HPDE6-E6E7 (cell line): ENCODE measurements around the gene C10orf71.

ENCODE experiments used
- DNase-seq: peaks from one replicate; pipeline ENCODE4 v3.0.0; 2011; ENCODE audit warnings: missing footprints; ENCODE audit errors: extremely low spot score

C10orf71 gene

DNA sequence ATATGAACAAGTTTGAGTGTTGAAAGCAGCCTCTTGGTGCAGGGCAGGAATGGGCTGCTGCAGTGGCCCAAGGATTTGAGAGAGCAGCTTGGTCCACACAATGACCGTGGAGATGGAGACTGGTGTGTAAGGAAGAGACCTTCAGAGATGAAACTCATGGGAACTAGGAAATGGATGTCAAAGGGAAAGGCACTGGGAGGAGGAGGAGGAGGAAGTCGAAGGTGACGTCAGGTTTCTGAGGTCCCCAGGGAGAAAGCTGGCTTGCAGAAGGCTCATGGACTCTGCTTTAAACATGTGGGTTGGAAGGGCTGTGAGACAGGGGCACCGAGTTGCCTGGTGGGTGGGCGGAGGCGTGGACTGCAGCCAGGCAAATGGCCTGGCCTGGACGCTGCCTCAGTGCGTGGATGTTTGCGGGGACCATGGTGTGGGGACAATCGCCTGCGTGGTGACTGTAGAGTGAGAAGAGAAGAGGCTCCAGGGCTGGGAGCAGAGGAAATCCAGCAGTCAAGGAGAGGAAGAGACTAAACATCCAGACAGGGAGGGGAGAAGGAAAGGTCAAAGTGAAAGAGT lies 14.6 kb downstream of the C10orf71 start:
- no peak for DNase-seq

DNA sequence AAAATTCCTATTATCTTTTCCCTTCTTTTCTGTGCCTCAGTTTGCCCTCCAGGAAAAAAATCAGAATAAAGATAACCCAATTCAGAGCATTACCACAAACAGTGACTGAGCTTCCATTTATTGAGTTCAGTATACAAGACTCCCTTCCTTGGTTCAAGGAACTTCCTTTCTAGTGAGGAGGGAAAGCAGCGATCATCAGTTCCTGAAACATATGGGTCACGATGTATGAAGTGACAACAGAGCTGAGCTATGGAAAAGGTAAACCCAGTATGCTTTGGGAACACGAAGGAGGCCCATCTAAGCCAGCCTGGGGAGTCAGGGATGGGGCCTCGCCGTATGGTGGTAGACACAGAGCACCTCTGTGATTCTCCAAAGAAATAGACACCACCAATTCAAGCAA lies 15.8 kb downstream of the C10orf71 start:
- DNase-seq, result no peak

GRCh38 chr10:49318028-49318427 lies 19.1 kb downstream of the C10orf71 start:
- DNase-seq, result no peak

GRCh38 chr10:49318755-49319154 lies 19.8 kb downstream of the C10orf71 start:
- DNase-seq, result no peak

- DNase-seq, result no peak
Measured at GRCh38 chr10:49319206-49319605, 20.2 kb downstream of the C10orf71 start.

DNA sequence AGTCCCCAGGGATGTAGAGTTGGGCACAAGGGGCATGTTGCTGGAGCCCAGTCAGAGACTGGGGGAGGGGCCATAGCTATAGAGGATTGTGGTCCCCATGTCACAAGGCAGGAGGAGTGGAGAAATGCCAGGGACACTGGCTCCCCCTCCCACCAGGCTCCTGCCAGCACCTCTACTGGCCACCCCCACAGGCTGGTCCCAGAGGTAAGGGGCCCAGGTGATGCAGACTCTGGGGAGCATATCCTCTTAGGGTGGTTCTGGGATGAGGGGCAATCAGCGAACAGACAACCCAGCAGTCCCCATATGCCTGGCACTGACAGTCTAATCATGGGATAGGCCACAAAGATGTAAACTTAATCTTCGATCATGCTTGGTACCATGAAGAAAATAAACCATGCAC lies 21.2 kb downstream of the C10orf71 start:
- DNase-seq, result no peak

DNA sequence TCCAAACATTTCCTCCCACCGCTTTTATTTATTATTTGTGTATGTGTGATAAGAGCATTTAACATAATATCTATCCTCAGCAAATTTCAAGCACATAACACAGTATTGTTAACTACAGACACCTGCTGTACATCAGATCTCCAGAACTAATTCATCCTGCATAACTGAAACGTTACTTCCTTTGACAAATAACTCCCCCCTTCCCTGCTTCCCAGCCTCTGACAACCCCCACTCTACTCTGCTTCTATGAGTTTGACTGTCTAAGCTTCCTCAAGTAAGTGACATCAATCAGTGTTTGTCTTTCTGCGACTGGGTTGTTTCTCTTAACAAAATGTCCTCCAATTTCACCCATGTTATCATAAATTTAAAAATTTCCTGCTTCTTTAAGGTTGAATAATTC lies 22.1 kb downstream of the C10orf71 start:
- DNase-seq, result no peak

DNA sequence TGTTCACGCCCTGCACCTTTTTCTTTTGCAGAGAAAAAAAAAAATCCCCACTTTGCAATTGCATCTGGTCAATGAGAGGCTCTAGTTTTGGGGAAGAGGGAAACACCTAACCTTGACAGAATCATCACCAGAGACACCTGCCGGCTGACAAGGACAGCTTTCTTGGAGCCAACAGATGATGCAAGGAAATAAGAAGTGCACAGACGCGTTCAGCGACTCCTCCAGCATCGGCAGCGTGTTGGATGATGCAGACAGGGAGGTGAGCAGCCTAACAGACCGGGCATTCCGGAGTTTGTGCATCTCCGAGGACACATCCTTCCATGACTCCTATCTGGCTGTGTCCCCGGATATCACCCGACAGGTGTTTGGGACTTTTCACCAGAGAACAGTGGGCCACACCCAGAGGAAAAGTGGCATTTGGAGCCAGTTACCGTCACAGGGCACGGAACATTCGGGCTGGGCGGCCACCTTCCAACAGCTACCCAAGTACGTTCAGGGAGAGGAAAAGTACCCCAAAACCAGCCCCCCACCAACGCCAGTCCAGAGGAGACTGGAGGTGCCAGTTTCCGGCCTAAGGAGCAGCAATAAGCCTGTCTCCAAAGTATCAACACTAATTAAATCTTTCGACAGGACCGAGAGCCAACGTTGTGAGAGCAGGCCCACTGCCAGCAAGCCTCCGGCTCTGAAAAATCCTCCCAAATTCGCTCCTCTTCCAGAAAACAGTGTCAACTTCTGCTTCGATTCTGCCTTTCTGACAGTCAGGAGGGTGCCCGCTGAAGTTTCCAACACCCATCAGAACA lies 23.6 kb downstream of the C10orf71 start:
- DNase-seq, result no peak

GRCh38 chr10:49323171-49323895 lies 24.4 kb downstream of the C10orf71 start:
- no peak for DNase-seq

- no peak for DNase-seq
Measured at GRCh38 chr10:49323896-49324270, 24.9 kb downstream of the C10orf71 start.

- DNase-seq, result no peak
Measured at GRCh38 chr10:49324711-49325110, 25.7 kb downstream of the C10orf71 start.

GRCh38 chr10:49325131-49325915 lies 26.4 kb downstream of the C10orf71 start:
- no peak for DNase-seq

DNA sequence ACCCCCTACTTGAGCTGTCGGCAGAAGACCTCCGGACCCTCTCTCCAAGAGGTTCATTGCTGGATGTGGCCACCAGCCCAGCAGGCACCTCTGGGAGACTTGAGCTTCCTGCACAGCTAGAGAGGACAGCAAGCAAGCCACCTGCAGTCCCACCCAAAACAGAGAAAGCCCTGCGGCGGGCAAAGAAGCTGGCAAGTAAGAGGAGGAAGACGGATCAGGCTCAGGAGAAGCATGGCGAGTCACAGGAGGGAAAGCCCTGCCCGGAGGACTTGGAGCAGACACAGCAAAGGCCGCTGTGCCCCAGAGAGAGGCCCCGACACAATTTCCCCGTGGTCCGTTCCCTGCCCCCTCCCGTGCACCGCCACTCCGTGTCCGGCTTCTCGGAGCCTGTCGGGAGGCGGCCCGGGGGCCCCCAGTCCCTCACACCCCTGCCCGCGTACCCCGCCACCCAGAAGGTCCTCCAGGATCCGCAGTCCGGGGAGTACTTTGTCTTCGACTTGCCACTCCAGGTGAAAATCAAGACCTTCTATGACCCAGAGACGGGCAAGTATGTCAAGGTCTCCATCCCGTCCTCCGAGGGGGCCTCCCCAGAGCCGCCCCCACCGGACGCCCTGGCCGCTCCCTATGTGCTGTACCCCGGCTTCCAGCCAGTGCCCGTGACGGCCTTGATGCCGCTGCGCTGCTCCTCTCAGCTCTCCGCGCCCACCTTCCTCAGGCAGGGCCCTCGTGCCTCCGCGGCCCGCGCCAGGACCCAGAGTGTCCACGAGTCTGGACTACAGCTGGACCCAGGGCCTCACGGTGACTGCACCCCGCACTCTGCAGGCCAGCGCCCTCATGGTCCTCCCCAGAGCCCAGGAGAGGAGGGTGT lies 27.2 kb downstream of the C10orf71 start:
- no peak for DNase-seq

- no peak for DNase-seq
Measured at GRCh38 chr10:49327036-49327813, 28.3 kb downstream of the C10orf71 start.

DNA sequence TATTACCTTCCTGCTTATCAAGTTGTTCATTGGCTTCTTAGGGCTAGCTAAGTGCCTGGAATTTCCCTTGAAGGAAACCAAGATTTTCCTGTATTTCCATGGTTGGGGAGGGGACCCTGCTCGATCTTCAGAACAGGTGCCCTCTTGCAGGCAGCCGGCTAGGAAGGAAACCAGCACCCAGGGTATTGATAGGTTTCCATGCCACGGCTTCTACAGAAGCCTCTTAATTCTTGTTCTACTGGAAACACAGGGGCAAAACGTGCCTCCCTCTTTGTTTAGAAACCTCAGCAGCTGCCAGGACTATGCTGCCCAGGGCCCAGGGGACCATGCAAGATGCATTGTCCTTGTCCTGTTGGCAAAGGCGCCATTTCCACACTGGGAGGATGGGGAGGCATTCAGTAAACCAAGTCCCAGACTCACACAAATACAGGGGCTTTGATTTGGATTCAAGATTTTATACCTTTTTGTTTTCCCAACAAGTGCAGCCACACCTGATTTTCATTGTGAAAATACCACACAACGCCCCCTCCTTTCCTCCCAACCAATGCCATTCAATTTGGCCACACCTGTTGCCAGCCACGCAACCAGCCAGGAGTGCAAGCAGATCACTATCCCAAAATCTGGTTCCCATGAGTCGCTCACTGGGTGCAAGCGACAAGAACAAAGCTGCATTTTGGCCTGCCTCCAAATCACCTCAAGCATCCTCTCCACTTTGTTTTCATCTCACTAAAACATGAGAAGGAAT lies 29.6 kb downstream of the C10orf71 start:
- DNase-seq, result no peak

- DNase-seq, result no peak
Measured at GRCh38 chr10:49329146-49329505, 30.2 kb downstream of the C10orf71 start.

GRCh38 chr10:49330127-49330665 lies 31.2 kb downstream of the C10orf71 start:
- no peak for DNase-seq

GRCh38 chr10:49331431-49331830 lies 32.5 kb downstream of the C10orf71 start:
- DNase-seq, result no peak

GRCh38 chr10:49332333-49332732 lies 33.4 kb downstream of the C10orf71 start:
- no peak for DNase-seq
